Heart left ventricle (tissue), 13 donors: ENCODE data around the gene CIAPIN1.

Source experiments
- CTCF ChIP-seq, 12 donors: fragments of 200-600 bp; sonication (generic) in 4 of 12; IDR thresholded peaks; one replicate each; pipeline versions ENCODE4 v1.5.0 to v1.8.0; 2018 to 2022; ENCODE audit warnings: antibody characterized with exemption in 12 of 12, mild to moderate bottlenecking in 5 of 12
- POLR2A ChIP-seq, 2 donors: fragments of 450-650 bp; IDR thresholded peaks; one replicate each; pipeline ENCODE4 v1.6.1; 2017; ENCODE audit warnings: antibody characterized with exemption in 2 of 2, mild to moderate bottlenecking in 2 of 2, moderate library complexity in 2 of 2
- donor health status: ischemic (EF 13 %, LVEDD 7.1; RV severe dilation, severe dysfunction).
- donor health status: DM: no; HTN: yes; CAD: no.
- donor health status: DM: no; HTN: no; CAD: no.
- donor health status: ischemic (EF 25% LVEDD 6.9; RV normal size, moderate dysfunction).
- donor health status: ischemic (EF 25% LVEDD 5.7; RV mildly dilated, moderate dysfunction).
- donor health status: ischemic (EF 35%, LVEDD 5.7; RV mildly dilated, moderate dysfunction).
- donor health status: nonischemic (EF 11% LVEDD 7.7; RV severe dilation, severe dysfunction).
- donor health status: DM: yes; HTN: yes; CAD: no.
- donor health status: PGD.
- donor health status: ischemic (EF 29% LVEDD 5.4; RV normal size, mild dysfunction).
- donor health status: nonischemic (EF 23%, LVEDD 6.1; RV moderate dilation, normal function).

GRCh38 chr16:57434003-57434402 lies 13.2 kb downstream of the CIAPIN1 start:
- TF ChIP-seq CTCF (IDR thresholded peaks at IDR 0.05): no peak
- no peak for TF ChIP-seq POLR2A (IDR thresholded peaks at IDR 0.05)
